Measurements from ENCODE around the gene NPTX2.

DNA sequence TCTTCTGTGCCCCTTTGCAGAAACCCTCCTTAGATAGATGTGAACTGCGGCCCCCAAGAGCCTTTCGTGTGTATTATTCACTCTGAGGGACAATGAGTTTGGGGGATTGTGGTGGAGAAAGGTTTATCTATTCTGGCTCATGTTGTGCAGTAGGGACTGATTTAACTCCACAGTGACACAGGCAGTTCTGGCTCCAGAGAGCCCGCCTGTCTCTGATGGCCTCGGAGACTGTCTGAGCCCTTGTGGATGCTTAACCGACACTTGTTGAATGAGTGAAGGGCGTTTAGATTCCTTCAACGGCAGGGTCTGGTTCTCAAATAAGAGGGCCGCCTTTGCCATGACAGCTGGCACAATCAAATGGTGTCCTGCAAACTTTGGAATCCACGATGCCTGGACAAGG is 5.8 kb downstream of the NPTX2 start:
- TF ChIP-seq CTCF (IDR thresholded peaks at IDR 0.05) = no peak
- TF ChIP-seq POLR2A (IDR thresholded peaks at IDR 0.05) = no peak
- no peak for TF ChIP-seq POLR2AphosphoS5 (IDR thresholded peaks at IDR 0.05)
- TF ChIP-seq EP300 (IDR thresholded peaks at IDR 0.05) = no peak

All from gastroesophageal sphincter (tissue), 3 donors.